ENCODE results near the gene RHBDF1.

- no peak for TF ChIP-seq TOX (CRISPR knock-in tag; IDR thresholded peaks at IDR 0.05; ENCODE audit: borderline replicate concordance)
- TF ChIP-seq, protein P1, sequence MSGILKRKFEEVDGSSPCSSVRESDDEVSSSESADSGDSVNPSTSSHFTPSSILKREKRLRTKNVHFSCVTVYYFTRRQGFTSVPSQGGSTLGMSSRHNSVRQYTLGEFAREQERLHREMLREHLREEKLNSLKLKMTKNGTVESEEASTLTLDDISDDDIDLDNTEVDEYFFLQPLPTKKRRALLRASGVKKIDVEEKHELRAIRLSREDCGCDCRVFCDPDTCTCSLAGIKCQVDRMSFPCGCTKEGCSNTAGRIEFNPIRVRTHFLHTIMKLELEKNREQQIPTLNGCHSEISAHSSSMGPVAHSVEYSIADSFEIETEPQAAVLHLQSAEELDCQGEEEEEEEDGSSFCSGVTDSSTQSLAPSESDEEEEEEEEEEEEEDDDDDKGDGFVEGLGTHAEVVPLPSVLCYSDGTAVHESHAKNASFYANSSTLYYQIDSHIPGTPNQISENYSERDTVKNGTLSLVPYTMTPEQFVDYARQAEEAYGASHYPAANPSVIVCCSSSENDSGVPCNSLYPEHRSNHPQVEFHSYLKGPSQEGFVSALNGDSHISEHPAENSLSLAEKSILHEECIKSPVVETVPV (CRISPR knock-in tag; IDR thresholded peaks at IDR 0.05), result no peak
- no peak for TF ChIP-seq ZFP30 (CRISPR knock-in tag; IDR thresholded peaks at IDR 0.05)
- TF ChIP-seq ESRRG (CRISPR knock-in tag; IDR thresholded peaks at IDR 0.05), result no peak
- no peak for TF ChIP-seq RARB (CRISPR knock-in tag; IDR thresholded peaks at IDR 0.05)
- TF ChIP-seq, protein P2, sequence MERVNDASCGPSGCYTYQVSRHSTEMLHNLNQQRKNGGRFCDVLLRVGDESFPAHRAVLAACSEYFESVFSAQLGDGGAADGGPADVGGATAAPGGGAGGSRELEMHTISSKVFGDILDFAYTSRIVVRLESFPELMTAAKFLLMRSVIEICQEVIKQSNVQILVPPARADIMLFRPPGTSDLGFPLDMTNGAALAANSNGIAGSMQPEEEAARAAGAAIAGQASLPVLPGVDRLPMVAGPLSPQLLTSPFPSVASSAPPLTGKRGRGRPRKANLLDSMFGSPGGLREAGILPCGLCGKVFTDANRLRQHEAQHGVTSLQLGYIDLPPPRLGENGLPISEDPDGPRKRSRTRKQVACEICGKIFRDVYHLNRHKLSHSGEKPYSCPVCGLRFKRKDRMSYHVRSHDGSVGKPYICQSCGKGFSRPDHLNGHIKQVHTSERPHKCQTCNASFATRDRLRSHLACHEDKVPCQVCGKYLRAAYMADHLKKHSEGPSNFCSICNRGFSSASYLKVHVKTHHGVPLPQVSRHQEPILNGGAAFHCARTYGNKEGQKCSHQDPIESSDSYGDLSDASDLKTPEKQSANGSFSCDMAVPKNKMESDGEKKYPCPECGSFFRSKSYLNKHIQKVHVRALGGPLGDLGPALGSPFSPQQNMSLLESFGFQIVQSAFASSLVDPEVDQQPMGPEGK (CRISPR knock-in tag; IDR thresholded peaks at IDR 0.05; ENCODE audit: borderline replicate concordance), result no peak
- no peak for TF ChIP-seq ZNF70 (CRISPR knock-in tag; IDR thresholded peaks at IDR 0.05)
- TF ChIP-seq ZFP3 (CRISPR knock-in tag; IDR thresholded peaks at IDR 0.05), result no peak
- TF ChIP-seq SNAI2 (CRISPR knock-in tag; IDR thresholded peaks at IDR 0.05), result no peak
- TF ChIP-seq, protein P3, sequence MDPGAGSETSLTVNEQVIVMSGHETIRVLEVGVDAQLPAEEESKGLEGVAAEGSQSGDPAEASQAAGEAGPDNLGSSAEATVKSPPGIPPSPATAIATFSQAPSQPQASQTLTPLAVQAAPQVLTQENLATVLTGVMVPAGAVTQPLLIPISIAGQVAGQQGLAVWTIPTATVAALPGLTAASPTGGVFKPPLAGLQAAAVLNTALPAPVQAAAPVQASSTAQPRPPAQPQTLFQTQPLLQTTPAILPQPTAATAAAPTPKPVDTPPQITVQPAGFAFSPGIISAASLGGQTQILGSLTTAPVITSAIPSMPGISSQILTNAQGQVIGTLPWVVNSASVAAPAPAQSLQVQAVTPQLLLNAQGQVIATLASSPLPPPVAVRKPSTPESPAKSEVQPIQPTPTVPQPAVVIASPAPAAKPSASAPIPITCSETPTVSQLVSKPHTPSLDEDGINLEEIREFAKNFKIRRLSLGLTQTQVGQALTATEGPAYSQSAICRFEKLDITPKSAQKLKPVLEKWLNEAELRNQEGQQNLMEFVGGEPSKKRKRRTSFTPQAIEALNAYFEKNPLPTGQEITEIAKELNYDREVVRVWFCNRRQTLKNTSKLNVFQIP (CRISPR knock-in tag; IDR thresholded peaks at IDR 0.05; ENCODE audit: borderline replicate concordance, low read depth), result no peak
Measured at GRCh38 chr16:36336-36984, 36.0 kb downstream of the RHBDF1 start.
